SW480 (cell line): ENCODE data around the gene ZNF138.
A peak's percentile ranks its signal among the peaks of the same experiment; 100 is the strongest.
"Not testable (repeated sequence)": the region's sequence is repeated elsewhere in the genome, so short reads cannot be mapped to it uniquely, and the experiment has no call there.

Experiments
- DNase-seq: peaks from one replicate; pipeline ENCODE4 v3.0.0-alpha.2; 2016; ENCODE audit warnings: low spot score

Gene ZNF138

DNA sequence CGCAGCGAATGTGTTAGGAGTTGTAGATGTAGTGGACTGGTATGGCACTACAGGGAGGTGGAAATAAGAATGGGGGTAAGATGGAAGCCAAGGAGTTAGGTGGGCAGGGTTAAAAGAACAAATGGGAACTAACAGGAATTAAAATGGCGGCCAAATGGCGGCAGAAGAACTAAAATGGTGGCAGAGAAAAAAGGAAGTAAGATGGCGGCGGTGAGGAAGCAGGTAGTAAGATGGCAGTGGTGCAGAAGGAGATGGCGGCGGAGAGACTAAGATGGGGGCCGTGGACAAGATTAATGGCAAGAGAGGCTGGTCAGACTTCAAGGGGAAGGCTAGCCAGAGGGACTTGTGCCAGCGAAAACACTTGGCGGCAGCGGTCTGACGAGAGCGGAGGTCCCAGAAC is 44.5 kb downstream of the ZNF138 start:
- DNase-seq = no peak

- DNase-seq = no peak
Observed at GRCh38 chr7:64839910-64840309, 45.7 kb downstream of the ZNF138 start.

- DNase-seq = peak; percentile 41
Observed at GRCh38 chr7:64849250-64849923, 55.2 kb downstream of the ZNF138 start.

GRCh38 chr7:64849924-64850499 is 55.8 kb downstream of the ZNF138 start:
- DNase-seq = no peak

DNA sequence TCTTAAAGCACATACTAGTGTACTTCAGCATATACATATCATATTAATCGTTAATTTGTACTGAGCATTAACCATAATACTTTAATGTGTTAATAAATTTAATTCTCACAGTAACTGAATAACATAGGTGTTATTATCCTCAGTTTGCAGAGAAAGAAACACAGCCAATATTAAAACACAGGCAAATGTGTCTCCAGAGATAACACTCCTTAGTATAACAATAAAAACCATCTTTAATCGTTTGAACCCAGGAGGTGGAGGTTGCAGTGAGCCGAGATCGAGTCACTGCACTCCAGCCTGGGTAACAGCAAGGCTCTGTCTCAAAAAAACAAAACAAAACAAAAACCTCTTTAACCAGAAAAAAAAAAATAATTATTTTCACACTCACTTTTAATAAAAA is 59.5 kb downstream of the ZNF138 start:
- DNase-seq = no peak

DNA sequence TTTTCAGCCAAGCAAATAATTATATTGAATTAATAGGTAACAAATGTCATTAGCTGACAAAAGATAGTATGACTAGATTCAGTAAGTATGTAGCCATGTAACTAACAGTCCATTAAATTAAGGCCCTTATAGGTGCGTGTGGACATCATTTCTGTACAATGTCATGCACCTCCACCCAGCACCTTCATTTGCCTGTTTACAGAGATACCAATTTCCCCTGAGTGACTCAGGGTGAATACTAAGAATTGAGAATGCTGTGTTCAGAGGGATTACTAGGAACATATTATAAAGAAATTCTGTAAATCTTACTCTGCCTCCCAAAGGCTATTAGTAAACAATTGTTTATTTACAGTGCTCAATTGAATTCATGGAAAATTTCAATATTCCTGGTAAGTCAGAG is 60.7 kb downstream of the ZNF138 start:
- DNase-seq = no peak

DNA sequence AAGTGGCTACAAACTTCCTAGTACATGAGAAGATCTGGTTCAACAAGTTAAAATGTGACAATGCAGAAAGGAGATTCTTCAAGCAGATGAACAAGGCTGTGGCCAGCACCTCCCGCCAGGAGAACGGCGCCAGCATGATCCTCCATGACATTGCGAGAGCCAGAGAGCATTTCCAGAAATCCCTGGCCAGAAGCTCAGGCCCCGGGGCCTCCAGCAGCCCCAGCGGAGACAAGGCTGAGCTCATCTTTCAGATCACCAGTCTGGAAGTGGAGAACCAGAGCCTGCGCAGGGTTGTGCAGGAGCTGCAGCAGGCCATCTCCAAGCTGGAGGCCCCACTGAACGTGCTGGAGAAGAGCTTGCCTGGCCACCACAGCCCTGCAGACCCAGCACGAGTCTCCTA is 68.8 kb downstream of the ZNF138 start:
- DNase-seq = no peak

DNA sequence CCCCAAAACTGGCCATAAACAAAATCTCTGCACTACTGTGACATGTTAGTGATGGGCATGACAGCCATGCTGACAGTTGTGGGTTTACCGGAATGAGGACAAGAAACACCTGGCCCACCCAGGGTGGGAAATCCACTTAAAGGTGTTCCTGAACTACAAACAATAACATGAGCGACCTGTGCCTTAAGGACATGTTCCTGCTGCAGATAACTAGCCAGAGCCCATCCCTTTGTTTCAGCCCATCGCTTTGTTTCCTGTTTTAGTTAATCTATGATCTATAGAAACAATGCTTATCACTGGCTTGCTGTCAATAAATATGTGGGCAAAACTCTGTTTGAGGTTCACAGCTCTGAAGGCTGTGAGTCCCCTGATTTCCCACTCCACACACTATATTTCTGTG is 69.3 kb downstream of the ZNF138 start:
- not testable (repeated sequence) for DNase-seq

GRCh38 chr7:64863969-64864368 is 69.7 kb downstream of the ZNF138 start:
- no peak for DNase-seq

DNA sequence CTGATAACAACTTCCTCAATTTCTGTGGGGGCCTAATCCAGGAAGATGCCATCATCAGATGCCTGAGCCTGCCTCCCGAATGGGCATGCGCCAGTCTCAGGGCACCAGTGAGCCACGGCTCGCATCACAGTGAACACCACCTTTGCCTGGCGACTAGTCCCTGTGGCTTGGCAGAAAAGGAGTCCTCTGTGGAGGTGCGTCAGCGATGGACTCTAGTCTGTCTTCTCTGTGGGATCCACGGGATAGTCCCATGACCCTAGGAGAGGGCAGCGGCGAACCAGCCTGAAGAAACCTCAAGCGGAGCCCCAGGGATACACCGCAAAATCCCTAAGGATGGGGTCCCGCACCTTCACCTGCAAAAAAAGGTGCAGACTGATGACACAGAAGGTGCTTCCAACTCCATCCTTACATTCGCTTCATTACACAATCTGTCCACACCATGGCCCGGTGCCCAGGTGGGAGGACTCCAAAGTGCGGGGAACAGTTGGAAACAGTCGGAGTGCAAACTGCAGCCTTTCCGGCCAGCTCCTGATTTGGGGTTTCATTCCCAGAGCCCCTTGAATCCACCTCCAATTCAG is 73.7 kb downstream of the ZNF138 start:
- DNase-seq = no peak

- DNase-seq = no peak
Observed at GRCh38 chr7:64868499-64868898, 74.3 kb downstream of the ZNF138 start.

DNA sequence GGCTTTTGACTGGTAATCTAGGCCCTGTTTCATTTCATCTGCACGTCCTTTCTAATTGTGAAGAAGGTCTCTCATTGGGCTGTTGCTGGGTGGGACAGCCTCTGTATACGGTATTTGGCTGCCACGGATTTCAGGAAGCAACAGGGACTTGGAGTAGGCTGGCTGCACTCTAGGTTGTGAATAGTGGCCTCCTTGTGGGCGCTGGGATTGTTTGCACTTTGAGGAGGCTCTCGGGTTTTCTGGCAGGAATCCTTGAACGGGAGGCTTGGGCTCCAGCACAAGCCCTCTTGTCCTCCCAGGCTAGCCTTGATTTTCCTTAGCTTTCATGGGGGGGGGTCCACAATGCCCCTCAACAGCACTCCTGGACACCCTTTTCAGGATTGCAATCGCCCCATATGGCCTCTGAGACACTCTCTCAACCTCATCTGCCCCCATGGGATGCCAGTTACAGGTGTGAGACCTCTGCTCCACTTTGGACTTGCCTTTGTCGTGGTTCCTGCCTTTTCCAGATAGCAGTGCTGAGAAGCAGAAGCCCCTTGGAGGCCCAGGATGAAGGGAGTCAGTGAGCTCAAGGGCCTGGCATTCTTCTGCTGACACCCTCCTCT is 75.0 kb downstream of the ZNF138 start:
- DNase-seq = no peak

GRCh38 chr7:64869912-64870562 is 75.8 kb downstream of the ZNF138 start:
- no peak for DNase-seq

- no peak for DNase-seq
Observed at GRCh38 chr7:64870656-64871055, 76.4 kb downstream of the ZNF138 start.

GRCh38 chr7:64871761-64872160 is 77.5 kb downstream of the ZNF138 start:
- DNase-seq = no peak

GRCh38 chr7:64872351-64873154 is 78.3 kb downstream of the ZNF138 start:
- DNase-seq = no peak

DNA sequence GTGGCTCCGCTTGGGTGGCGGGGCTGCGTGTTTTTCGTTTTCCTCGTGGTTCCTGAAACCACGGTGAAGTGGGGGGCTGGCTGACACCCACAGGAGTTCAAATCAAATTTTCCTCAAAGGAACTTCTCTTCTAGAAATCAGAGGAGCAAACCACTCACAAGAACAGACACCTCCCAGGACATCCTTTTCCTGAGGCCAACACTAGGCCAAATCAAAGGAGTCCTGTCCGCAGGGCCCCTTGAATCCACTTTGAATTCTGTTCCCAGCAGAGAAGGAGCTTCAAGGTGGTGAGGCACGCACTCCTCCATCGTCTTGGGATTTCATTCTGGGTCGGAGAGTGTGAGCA is 78.9 kb downstream of the ZNF138 start:
- DNase-seq = no peak

GRCh38 chr7:64873517-64873916 is 79.3 kb downstream of the ZNF138 start:
- DNase-seq = no peak

- no peak for DNase-seq
Observed at GRCh38 chr7:64874114-64874513, 79.9 kb downstream of the ZNF138 start.

DNA sequence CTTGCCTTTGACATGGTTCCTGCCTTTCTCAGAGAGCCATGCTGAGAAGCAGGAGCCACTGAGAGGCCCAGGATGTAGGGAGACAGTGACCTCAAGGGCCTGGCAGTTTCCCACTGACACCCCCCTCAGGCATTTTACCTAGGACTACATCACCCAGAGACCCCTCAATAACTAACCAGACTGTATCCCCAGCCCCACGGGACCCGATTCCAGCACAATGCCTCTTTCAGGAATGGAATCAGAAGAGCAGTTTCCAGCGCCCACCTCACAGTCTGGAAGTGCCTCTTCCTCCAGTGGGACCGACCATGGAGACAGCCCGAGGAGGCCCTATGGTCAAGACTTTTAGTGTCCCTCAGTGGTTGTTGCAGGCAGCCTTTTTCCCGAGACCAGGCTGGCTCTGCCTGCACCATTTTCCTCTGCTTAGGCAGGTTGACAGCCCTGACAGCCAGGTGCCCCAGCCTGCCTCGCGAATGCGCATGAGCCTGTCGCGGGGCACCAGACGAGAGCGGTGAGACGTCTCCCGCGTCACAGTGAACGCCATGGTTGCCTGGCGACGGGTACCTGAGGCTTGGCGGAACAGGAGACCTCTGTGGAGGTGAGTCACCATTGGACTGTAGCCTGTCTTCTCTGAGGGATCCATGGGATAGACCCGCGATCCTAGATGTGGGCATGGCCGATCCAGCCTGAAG is 80.5 kb downstream of the ZNF138 start:
- DNase-seq = no peak

GRCh38 chr7:64875258-64875657 is 81.0 kb downstream of the ZNF138 start:
- DNase-seq = no peak
